ENCODE results near the gene CDKAL1. TPM values are rescaled to one million over a fixed set of nuclear protein-coding genes. Genes with fewer than 3 reads are reported as not detected.

Gene CDKAL1
- total and polyA plus RNA-seq, 11 donors, result 3.2 to 14.3 (median 9.3) TPM

GRCh38 chr6:20693466-20694063, 159.3 kb downstream of the CDKAL1 start:
- ATAC-seq (no peak), DNase-seq (no peak)
- no peak overlapping the region for H3K27ac ChIP-seq
- no peak overlapping the region for H3K4me3 ChIP-seq
- intact Hi-C loops (cut with DNase I), result no loop called here
- no peak for TF ChIP-seq CTCF (IDR thresholded peaks at IDR 0.05)
- TF ChIP-seq POLR2A (IDR thresholded peaks at IDR 0.05), result no peak
- H3K27me3 ChIP-seq, result no peaks in the 10 kb centered on the region
- 76 to 84% (median 78%) methylated on average over 4 of the region's 4 CpGs for WGBS, 4 donors
- H3K9me3 ChIP-seq, result no peaks in the 10 kb centered on the region
- H3K36me3 ChIP-seq, result no peaks in the 10 kb centered on the region
- peaks cover 0 to 8% (median 0%) of the 10 kb centered on the region in 12 donors for H3K4me1 ChIP-seq

GRCh38 chr6:20696676-20697075, 162.4 kb downstream of the CDKAL1 start:
- TF ChIP-seq POLR2A (IDR thresholded peaks at IDR 0.05) (no peak), CTCF (IDR thresholded peaks at IDR 0.05) (no peak)
- no peaks in the 10 kb centered on the region for H3K36me3 ChIP-seq
- no peak for ATAC-seq
- intact Hi-C loops (cut with DNase I), result no loop called here
- H3K4me3 ChIP-seq, result no peak overlapping the region
- no peaks in the 10 kb centered on the region for H3K9me3 ChIP-seq
- peaks cover 0 to 4% (median 0%) of the 10 kb centered on the region in 12 donors for H3K4me1 ChIP-seq
- H3K27ac ChIP-seq, result no peak overlapping the region
- 88 to 97% (median 93%) methylated on average over 3 of the region's 3 CpGs for WGBS, 4 donors
- no peaks in the 10 kb centered on the region for H3K27me3 ChIP-seq
- no peak for DNase-seq

- ATAC-seq (no peak), DNase-seq (no peak)
- WGBS, 4 donors, result 91 to 96% (median 92%) methylated on average over 1 of the region's 1 CpG
- no peak for TF ChIP-seq POLR2A (IDR thresholded peaks at IDR 0.05)
- TF ChIP-seq CTCF (IDR thresholded peaks at IDR 0.05), result no peak
- Histone ChIP-seq H3K27ac (no peak overlapping the region), H3K4me3 (no peak overlapping the region), H3K4me1 (no peaks in the 10 kb centered on the region), H3K27me3 (no peaks in the 10 kb centered on the region), H3K36me3 (no peaks in the 10 kb centered on the region), H3K9me3 (no peaks in the 10 kb centered on the region)
- intact Hi-C loops (cut with DNase I), result no loop called here
Measured at GRCh38 chr6:20698675-20699074, 164.4 kb downstream of the CDKAL1 start.

GRCh38 chr6:20699402-20699801, 165.1 kb downstream of the CDKAL1 start:
- 94 to 98% (median 97%) methylated on average over 4 of the region's 4 CpGs for WGBS, 4 donors
- ATAC-seq, result no peak
- intact Hi-C loops (cut with DNase I), result no loop called here

More at GRCh38 chr6:20699402-20699801, 165.1 kb downstream of the CDKAL1 start:
- H3K4me3 ChIP-seq, result no peak overlapping the region
- H3K27me3 ChIP-seq, result no peaks in the 10 kb centered on the region
- H3K36me3 ChIP-seq, result no peaks in the 10 kb centered on the region
- H3K9me3 ChIP-seq, result no peaks in the 10 kb centered on the region
- H3K4me1 ChIP-seq, result peaks cover 0 to 3% (median 0%) of the 10 kb centered on the region in 12 donors
- H3K27ac ChIP-seq, result no peak overlapping the region
- no peak for TF ChIP-seq CTCF (IDR thresholded peaks at IDR 0.05)
- no peak for TF ChIP-seq POLR2A (IDR thresholded peaks at IDR 0.05)
- no peak for DNase-seq
